ENCODE data around the gene BCAS3. TPM values are rescaled to one million over a fixed set of nuclear protein-coding genes. Genes with fewer than 3 reads are reported as not detected.

Gene BCAS3
- total and polyA plus RNA-seq, 11 donors, result 4.5 to 23.5 (median 17.9) TPM

GRCh38 chr17:61073799-61074513, 396.3 kb downstream of the BCAS3 start:
- intact Hi-C loops (cut with DNase I), result no loop called here
- H3K27ac ChIP-seq, result no peak overlapping the region
- H3K27me3 ChIP-seq, result no peaks in the 10 kb centered on the region
- H3K4me1 ChIP-seq, result no peaks in the 10 kb centered on the region
- DNase-seq (no peak), ATAC-seq (no peak)
- no peak overlapping the region for H3K4me3 ChIP-seq
- 90 to 97% (median 96%) methylated on average over 3 of the region's 3 CpGs for WGBS, 4 donors
- TF ChIP-seq, protein P1, sequence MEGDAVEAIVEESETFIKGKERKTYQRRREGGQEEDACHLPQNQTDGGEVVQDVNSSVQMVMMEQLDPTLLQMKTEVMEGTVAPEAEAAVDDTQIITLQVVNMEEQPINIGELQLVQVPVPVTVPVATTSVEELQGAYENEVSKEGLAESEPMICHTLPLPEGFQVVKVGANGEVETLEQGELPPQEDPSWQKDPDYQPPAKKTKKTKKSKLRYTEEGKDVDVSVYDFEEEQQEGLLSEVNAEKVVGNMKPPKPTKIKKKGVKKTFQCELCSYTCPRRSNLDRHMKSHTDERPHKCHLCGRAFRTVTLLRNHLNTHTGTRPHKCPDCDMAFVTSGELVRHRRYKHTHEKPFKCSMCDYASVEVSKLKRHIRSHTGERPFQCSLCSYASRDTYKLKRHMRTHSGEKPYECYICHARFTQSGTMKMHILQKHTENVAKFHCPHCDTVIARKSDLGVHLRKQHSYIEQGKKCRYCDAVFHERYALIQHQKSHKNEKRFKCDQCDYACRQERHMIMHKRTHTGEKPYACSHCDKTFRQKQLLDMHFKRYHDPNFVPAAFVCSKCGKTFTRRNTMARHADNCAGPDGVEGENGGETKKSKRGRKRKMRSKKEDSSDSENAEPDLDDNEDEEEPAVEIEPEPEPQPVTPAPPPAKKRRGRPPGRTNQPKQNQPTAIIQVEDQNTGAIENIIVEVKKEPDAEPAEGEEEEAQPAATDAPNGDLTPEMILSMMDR (IDR thresholded peaks at IDR 0.05), result no peak
- no peak for TF ChIP-seq POLR2A (IDR thresholded peaks at IDR 0.05)
- H3K9me3 ChIP-seq, result no peaks in the 10 kb centered on the region
- H3K36me3 ChIP-seq, result peaks cover 0 to 8% (median 4%) of the 10 kb centered on the region in 9 donors

DNA sequence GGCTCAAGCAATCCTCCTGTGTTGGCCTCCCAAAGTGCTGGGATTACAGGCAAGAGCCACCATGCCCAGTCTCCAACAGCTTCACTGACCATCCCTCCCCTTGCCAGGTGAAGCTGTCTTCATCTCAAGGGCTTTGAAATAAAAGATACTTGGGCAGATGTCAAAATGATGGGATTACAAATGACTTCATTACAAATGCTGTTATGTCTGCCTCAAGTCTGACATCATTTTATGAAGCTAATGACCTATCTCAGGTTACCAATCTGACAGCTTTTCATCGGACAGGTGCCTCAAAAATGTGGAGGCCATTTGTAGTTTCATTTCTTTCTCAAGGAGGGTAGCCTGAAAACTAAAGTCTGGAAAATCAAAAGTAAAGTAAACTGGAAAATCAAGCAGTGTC, 398.3 kb downstream of the BCAS3 start:
- intact Hi-C loops (cut with DNase I), result no loop called here
- no peak for ATAC-seq
- H3K27me3 ChIP-seq, result no peaks in the 10 kb centered on the region
- H3K4me3 ChIP-seq, result no peak overlapping the region
- H3K4me1 ChIP-seq, result no peaks in the 10 kb centered on the region
- no peak for DNase-seq
- peaks cover 0 to 8% (median 4%) of the 10 kb centered on the region in 9 donors for H3K36me3 ChIP-seq
- TF ChIP-seq POLR2A (IDR thresholded peaks at IDR 0.05), result no peak
- TF ChIP-seq, protein P1 (IDR thresholded peaks at IDR 0.05), result no peak
- no peak overlapping the region for H3K27ac ChIP-seq
- WGBS, 4 donors, result 97 to 100% (median 99%) methylated on average over 1 of the region's 1 CpG
- no peaks in the 10 kb centered on the region for H3K9me3 ChIP-seq

DNA sequence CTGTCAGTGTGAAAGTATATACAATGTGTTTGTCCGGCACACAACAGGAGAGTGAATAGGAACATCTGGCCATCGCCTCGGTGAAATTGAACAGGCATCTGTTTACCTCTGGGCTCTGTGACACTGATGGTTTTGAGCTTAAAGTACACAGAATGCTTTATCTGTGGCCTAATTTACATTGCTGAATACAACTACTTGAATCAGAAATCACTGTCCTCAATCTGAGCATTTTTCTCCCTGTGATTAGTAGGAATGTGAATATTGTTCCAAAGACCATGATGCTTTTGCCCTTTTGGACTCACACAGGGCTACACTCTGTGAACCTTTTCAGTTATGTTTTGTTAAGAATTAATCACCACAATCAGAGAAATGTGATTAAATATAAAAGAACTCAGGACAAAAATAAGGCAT, 399.0 kb downstream of the BCAS3 start:
- DNase-seq, result no peak
- intact Hi-C loops (cut with DNase I), result no loop called here
- Histone ChIP-seq H3K4me3 (no peak overlapping the region), H3K36me3 (peaks cover 0 to 8% (median 4%) of the 10 kb centered on the region in 9 donors), H3K27ac (no peak overlapping the region), H3K27me3 (no peaks in the 10 kb centered on the region), H3K9me3 (no peaks in the 10 kb centered on the region), H3K4me1 (no peaks in the 10 kb centered on the region)
- 81 to 89% (median 82%) methylated on average over 3 of the region's 3 CpGs for WGBS, 4 donors
- no peak for ATAC-seq
- TF ChIP-seq, protein P1 (IDR thresholded peaks at IDR 0.05), result no peak

DNA sequence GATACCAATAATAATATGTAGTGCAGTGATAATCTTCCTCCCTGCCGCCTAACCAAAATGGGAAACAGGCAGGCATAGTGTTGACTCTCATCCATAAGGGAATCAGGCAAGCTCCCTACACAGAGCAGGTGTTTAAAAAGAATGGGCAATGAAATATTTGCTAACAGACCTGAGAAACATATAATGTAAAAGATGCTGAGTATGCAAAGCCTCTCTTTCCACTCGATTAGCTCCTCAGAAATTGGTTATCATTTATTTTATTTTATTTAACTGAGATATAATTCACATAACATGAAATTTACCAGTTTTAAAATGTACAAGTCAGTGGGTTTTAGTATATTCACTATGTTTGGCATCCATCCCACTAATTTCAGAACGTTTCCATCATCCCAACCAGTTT, 404.3 kb downstream of the BCAS3 start:
- H3K9me3 ChIP-seq, result no peaks in the 10 kb centered on the region
- no peaks in the 10 kb centered on the region for H3K27me3 ChIP-seq
- no peak for ATAC-seq
- intact Hi-C loops (cut with DNase I), result no loop called here
- H3K4me1 ChIP-seq, result no peaks in the 10 kb centered on the region
- H3K27ac ChIP-seq, result no peak overlapping the region
- peaks cover 0 to 11% (median 0%) of the 10 kb centered on the region in 9 donors for H3K36me3 ChIP-seq
- no peak for DNase-seq
- 82 to 88% (median 84%) methylated on average over 3 of the region's 3 CpGs for WGBS, 4 donors
- no peak for TF ChIP-seq POLR2A (IDR thresholded peaks at IDR 0.05)
- TF ChIP-seq, protein P1 (IDR thresholded peaks at IDR 0.05), result no peak
- no peak overlapping the region for H3K4me3 ChIP-seq

All from heart left ventricle (tissue), 16 donors.